ENCODE data around the gene SALL1.

Gene SALL1

GRCh38 chr16:51111759-51112158 lies 39.3 kb downstream of the SALL1 start:
- no peak for DNase-seq (ENCODE audit: low read depth)

- DNase-seq (ENCODE audit: low read depth) = no peak
These were observed 40.3 kb downstream of the SALL1 start for GRCh38 chr16:51110700-51111157.

- no peak for DNase-seq (ENCODE audit: low read depth)
These were observed 41.9 kb downstream of the SALL1 start for GRCh38 chr16:51109173-51109572.

DNA sequence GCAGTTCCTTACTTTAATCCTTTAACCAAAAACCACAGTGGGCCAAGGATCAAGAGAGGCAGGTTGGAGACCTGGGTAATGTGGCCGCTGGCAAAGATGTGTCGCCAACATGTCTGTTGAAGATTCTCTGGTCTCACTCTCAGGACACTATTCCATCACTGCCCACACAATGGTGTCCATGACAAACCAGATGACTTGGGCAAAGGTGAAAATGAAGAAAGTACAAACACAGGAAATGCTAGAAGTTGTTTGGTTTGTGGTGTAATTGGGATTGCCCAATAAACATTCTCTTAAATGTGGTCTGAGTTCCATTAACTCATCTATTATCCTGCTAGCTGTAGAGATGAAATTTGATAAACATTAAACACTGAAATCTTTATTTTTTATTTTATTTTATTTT lies 43.3 kb downstream of the SALL1 start:
- DNase-seq (ENCODE audit: low read depth) = no peak

GRCh38 chr16:51106535-51106934 lies 44.5 kb downstream of the SALL1 start:
- DNase-seq (ENCODE audit: low read depth) = no peak

- DNase-seq (ENCODE audit: low read depth) = no peak
These were observed 47.5 kb downstream of the SALL1 start for GRCh38 chr16:51103590-51103989.

- no peak for DNase-seq (ENCODE audit: low read depth)
These were observed 53.3 kb downstream of the SALL1 start for GRCh38 chr16:51097729-51098128.

GRCh38 chr16:51095890-51096626 lies 55.0 kb downstream of the SALL1 start:
- no peak for DNase-seq (ENCODE audit: low read depth)

- DNase-seq (ENCODE audit: low read depth) = no peak
These were observed 55.8 kb downstream of the SALL1 start for GRCh38 chr16:51095084-51095881.

GRCh38 chr16:51093726-51094280 lies 57.3 kb downstream of the SALL1 start:
- DNase-seq (ENCODE audit: low read depth) = no peak

Measured in iris pigment epithelial cell (primary cell).